DOHH2 (cell line): ENCODE measurements around the gene TRIM40.

Experiments used
- EZH2phosphoT487 ChIP-seq: fragments of 200-600 bp; sonication (generic); IDR thresholded peaks from 2 replicates; pipeline ENCODE4 v1.6.1; 2017; ENCODE audit warnings: borderline replicate concordance, mild to moderate bottlenecking, antibody characterized with exemption, low read length, moderate library complexity, mixed read lengths
- TF ChIP-seq, protein P1 (sequence below): fragments of 200-600 bp; sonication (generic); IDR thresholded peaks from one replicate; pipeline ENCODE4 v1.5.1; 2014; ENCODE audit warnings: antibody characterized with exemption, mild to moderate bottlenecking, low read depth, low read length; ENCODE audit not compliant: poor library complexity, severe bottlenecking

DNA sequence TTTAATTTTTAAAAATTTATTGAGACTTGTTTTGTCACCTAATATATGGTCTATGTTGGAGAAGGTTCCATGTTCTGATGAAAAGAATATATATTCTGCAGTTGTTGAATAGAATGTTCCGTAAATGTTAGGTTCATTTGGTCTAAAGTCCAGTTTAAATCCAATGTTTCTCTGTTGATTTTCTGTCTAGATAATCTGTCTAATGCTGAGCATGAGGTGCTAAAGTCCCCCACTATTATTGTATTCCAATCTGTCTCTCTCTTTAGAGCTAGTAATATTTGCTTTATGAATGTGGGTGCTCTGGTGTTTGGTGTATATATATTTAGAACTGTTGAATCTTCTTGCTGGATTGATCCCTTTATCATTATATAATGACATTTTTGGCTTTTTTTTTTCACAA is 42.9 kb downstream of the TRIM40 start:
- TF ChIP-seq, protein P1, sequence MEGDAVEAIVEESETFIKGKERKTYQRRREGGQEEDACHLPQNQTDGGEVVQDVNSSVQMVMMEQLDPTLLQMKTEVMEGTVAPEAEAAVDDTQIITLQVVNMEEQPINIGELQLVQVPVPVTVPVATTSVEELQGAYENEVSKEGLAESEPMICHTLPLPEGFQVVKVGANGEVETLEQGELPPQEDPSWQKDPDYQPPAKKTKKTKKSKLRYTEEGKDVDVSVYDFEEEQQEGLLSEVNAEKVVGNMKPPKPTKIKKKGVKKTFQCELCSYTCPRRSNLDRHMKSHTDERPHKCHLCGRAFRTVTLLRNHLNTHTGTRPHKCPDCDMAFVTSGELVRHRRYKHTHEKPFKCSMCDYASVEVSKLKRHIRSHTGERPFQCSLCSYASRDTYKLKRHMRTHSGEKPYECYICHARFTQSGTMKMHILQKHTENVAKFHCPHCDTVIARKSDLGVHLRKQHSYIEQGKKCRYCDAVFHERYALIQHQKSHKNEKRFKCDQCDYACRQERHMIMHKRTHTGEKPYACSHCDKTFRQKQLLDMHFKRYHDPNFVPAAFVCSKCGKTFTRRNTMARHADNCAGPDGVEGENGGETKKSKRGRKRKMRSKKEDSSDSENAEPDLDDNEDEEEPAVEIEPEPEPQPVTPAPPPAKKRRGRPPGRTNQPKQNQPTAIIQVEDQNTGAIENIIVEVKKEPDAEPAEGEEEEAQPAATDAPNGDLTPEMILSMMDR: no peak
- no peak for TF ChIP-seq EZH2phosphoT487
